Measurements from ENCODE around the gene WDR72. TPM values are rescaled to one million over a fixed set of nuclear protein-coding genes. Genes with fewer than 3 reads are reported as not detected.

Gene WDR72
- polyA plus RNA-seq, 1 of the 3 experiments (the other 2 are of a cell fraction): 0.02 TPM

GRCh38 chr15:53721334-53722087, 38.0 kb downstream of the WDR72 start:
- Histone ChIP-seq H2AFZ (ENCODE audit: low read depth) (no peak overlapping the region), H3K9me3 (no peaks in the 10 kb centered on the region), H3K4me2 (no peak overlapping the region), H4K20me1 (ENCODE audit: insufficient read depth) (no peaks in the 10 kb centered on the region), H3K4me3 (ENCODE audit: low read depth in 2 of 2, low read length in 1 of 2) (no peak overlapping the region), H3K9me2 (no peaks in the 10 kb centered on the region), H3F3A (replicated peaks; ENCODE audit: insufficient read depth) (no peaks in the 10 kb centered on the region), H3K9ac (no peak overlapping the region), H3K36me3 (replicated peaks in 1 of 2; ENCODE audit: control insufficient read depth in 1 of 2, insufficient read depth in 2 of 2, low read length in 1 of 2) (no peaks in the 10 kb centered on the region), H3K79me2 (ENCODE audit: insufficient read depth) (no peaks in the 10 kb centered on the region), H3K4me1 (ENCODE audit: control insufficient read depth in 1 of 2, insufficient read depth in 2 of 2, low read depth in 1 of 2, low read length in 1 of 2) (no peaks in the 10 kb centered on the region), H3K27ac (ENCODE audit: low read depth in 2 of 2, low read length in 1 of 2) (no peak overlapping the region), H3K27me3 (ENCODE audit: insufficient read depth) (no peaks in the 10 kb centered on the region)
- TF ChIP-seq SIN3A (IDR thresholded peaks at IDR 0.05; ENCODE audit: borderline replicate concordance, low read depth, low read length) (no peak), GABPA (IDR thresholded peaks at IDR 0.05; ENCODE audit: low read depth) (no peak), FOXJ3 (CRISPR knock-in tag; IDR thresholded peaks at IDR 0.05) (no peak), NRF1 (IDR thresholded peaks at IDR 0.05; ENCODE audit: low read depth, low read length) (no peak), SMC3 (IDR thresholded peaks at IDR 0.05; ENCODE audit: low read depth, low read length) (no peak), FOSL2 (IDR thresholded peaks at IDR 0.05; ENCODE audit: borderline replicate concordance, low read depth) (no peak), ELF1 (IDR thresholded peaks at IDR 0.05) (no peak), POLR2AphosphoS5 (IDR thresholded peaks at IDR 0.05; ENCODE audit: low read depth, low read length) (no peak), MEF2A (IDR thresholded peaks at IDR 0.05; ENCODE audit: borderline replicate concordance, low read depth) (no peak), GATA2 (CRISPR knock-in tag; IDR thresholded peaks at IDR 0.05) (no peak), ZBTB33 (IDR thresholded peaks at IDR 0.05; ENCODE audit: borderline replicate concordance, low read depth) (no peak), USF1 (IDR thresholded peaks at IDR 0.05; ENCODE audit: borderline replicate concordance, low read depth) (no peak), USF2 (IDR thresholded peaks at IDR 0.05; ENCODE audit: borderline replicate concordance, low read depth, low read length) (no peak), EP300 (IDR thresholded peaks at IDR 0.05; ENCODE audit: borderline replicate concordance in 1 of 2, low read depth in 1 of 2, low read length in 1 of 2) (no peak), REST (IDR thresholded peaks at IDR 0.05; ENCODE audit: low read depth, low read length) (no peak), TEAD4 (IDR thresholded peaks at IDR 0.05; ENCODE audit: borderline replicate concordance, insufficient read depth) (no peak), RFX5 (IDR thresholded peaks at IDR 0.05; ENCODE audit: low read length) (no peak), NFIC (IDR thresholded peaks at IDR 0.05; ENCODE audit: borderline replicate concordance) (no peak), PBX3 (IDR thresholded peaks at IDR 0.05) (no peak), FOXM1 (IDR thresholded peaks at IDR 0.05; ENCODE audit: low read depth) (no peak)
- POLR2A ChIA-PET: no interaction called here
- no peak for DNase-seq
- 16% methylated on average over 3 of the region's 3 CpGs for WGBS (ENCODE audit: low lambda C conversion rate)
- CTCF ChIA-PET: interaction anchor here (0.7 to 1.4 kb wide), 3 partner anchors 28 to 941 kb away, joined by 3 read pairs; no protein-coding TSS in a partner anchor
